ENCODE measurements around the gene RSBN1L.
"Not testable (repeated sequence)": the region's sequence is repeated elsewhere in the genome, so short reads cannot be mapped to it uniquely, and the experiment has no call there.

Gene RSBN1L

GRCh38 chr7:77687747-77688144, 8.5 kb upstream of the RSBN1L start:
- DNase-seq (ENCODE audit: low spot score) = no peak

- no peak for DNase-seq (ENCODE audit: low spot score)
Observed at GRCh38 chr7:77690289-77690688, 6.0 kb upstream of the RSBN1L start.

- no peak for DNase-seq (ENCODE audit: low spot score)
Observed at GRCh38 chr7:77691892-77692491, 4.3 kb upstream of the RSBN1L start.

GRCh38 chr7:77693830-77694583, 2.3 kb upstream of the RSBN1L start:
- DNase-seq (ENCODE audit: low spot score) = no peak

- peak; percentile 28 for DNase-seq (ENCODE audit: low spot score)
Observed at GRCh38 chr7:77696643-77697534, 630 bp downstream of the RSBN1L start.

GRCh38 chr7:77697535-77697831, 1.2 kb downstream of the RSBN1L start:
- DNase-seq (ENCODE audit: low spot score) = peak; percentile 14

GRCh38 chr7:77698042-77698625, 1.9 kb downstream of the RSBN1L start:
- DNase-seq (ENCODE audit: low spot score) = no peak

- no peak for DNase-seq (ENCODE audit: low spot score)
Observed at GRCh38 chr7:77699056-77699455, 2.8 kb downstream of the RSBN1L start.

- no peak for DNase-seq (ENCODE audit: low spot score)
Observed at GRCh38 chr7:77702513-77702912, 6.3 kb downstream of the RSBN1L start.

GRCh38 chr7:77702968-77703472, 6.8 kb downstream of the RSBN1L start:
- DNase-seq (ENCODE audit: low spot score) = no peak

GRCh38 chr7:77703669-77704068, 7.4 kb downstream of the RSBN1L start:
- DNase-seq (ENCODE audit: low spot score) = not testable (repeated sequence)

GRCh38 chr7:77707504-77707992, 11.3 kb downstream of the RSBN1L start:
- DNase-seq (ENCODE audit: low spot score) = no peak

- no peak for DNase-seq (ENCODE audit: low spot score)
Observed at GRCh38 chr7:77710067-77710466, 13.8 kb downstream of the RSBN1L start.

GRCh38 chr7:77710861-77711260, 14.6 kb downstream of the RSBN1L start:
- no peak for DNase-seq (ENCODE audit: low spot score)

GRCh38 chr7:77714195-77714594, 17.9 kb downstream of the RSBN1L start:
- no peak for DNase-seq (ENCODE audit: low spot score)

GRCh38 chr7:77714931-77715330, 18.7 kb downstream of the RSBN1L start:
- DNase-seq (ENCODE audit: low spot score) = not testable (repeated sequence)

GRCh38 chr7:77716804-77717203, 20.5 kb downstream of the RSBN1L start:
- DNase-seq (ENCODE audit: low spot score) = no peak

- DNase-seq (ENCODE audit: low spot score) = not testable (repeated sequence)
Observed at GRCh38 chr7:77717566-77717965, 21.3 kb downstream of the RSBN1L start.

GRCh38 chr7:77727527-77727926, 31.3 kb downstream of the RSBN1L start:
- no peak for DNase-seq (ENCODE audit: low spot score)

GRCh38 chr7:77727936-77728701, 31.9 kb downstream of the RSBN1L start:
- no peak for DNase-seq (ENCODE audit: low spot score)

- no peak for DNase-seq (ENCODE audit: low spot score)
Observed at GRCh38 chr7:77729574-77730348, 33.5 kb downstream of the RSBN1L start.
